CD4-positive, alpha-beta T cell treated with Interleukin-2 at 100 ng/mL for 4 hours (primary cell): Measurements from ENCODE around the gene ZNF574.
"Not testable (repeated sequence)": the region's sequence is repeated elsewhere in the genome, so short reads cannot be mapped to it uniquely, and the experiment has no call there.

ENCODE experiments used
- DNase-seq: peaks from one replicate; pipeline ENCODE4 v3.0.0-alpha.2; 2020; ENCODE audit warnings: low spot score

Gene ZNF574, protein sequence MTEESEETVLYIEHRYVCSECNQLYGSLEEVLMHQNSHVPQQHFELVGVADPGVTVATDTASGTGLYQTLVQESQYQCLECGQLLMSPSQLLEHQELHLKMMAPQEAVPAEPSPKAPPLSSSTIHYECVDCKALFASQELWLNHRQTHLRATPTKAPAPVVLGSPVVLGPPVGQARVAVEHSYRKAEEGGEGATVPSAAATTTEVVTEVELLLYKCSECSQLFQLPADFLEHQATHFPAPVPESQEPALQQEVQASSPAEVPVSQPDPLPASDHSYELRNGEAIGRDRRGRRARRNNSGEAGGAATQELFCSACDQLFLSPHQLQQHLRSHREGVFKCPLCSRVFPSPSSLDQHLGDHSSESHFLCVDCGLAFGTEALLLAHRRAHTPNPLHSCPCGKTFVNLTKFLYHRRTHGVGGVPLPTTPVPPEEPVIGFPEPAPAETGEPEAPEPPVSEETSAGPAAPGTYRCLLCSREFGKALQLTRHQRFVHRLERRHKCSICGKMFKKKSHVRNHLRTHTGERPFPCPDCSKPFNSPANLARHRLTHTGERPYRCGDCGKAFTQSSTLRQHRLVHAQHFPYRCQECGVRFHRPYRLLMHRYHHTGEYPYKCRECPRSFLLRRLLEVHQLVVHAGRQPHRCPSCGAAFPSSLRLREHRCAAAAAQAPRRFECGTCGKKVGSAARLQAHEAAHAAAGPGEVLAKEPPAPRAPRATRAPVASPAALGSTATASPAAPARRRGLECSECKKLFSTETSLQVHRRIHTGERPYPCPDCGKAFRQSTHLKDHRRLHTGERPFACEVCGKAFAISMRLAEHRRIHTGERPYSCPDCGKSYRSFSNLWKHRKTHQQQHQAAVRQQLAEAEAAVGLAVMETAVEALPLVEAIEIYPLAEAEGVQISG

DNA sequence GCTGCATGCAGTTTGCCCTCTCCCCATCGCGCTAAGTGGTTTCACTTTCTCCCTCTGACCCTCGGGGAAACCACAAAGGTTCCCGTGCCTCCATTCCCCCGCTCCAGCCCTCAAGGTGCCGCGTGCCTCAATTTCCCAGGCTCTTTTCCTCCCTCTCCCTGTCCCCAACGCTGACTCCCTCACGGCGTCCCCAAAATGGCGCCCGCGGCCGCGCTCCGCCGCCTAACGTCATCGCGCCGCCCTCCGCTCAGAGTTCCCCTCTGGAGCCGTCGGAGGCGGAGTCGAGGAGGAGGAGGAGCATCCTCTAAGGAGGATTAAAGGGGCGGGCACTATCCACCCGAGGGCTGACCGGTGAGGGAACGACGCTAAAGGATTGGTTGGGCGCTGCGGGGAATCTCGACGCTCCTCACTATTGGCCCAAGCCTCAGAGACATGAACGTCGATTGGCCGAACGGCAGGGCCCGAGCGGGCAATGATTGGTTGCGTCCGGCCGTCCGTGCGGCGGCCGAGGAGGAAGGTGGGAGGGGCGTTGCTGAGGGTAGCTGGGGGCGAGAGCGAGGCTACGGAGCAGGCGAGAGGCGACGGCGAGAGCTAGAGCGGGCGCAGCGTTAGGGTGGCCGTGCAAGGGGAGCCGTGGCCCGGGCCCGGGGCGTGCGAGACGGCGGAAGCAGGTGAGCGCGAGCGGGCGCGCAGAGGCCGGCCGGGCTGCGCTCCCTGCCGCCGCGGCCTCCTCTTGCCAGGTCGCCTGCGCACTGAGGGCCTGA, at the start of gene ZNF574:
Gene ZNF574 (plus strand): TSS at position 551 of the 764 bp plus-strand sequence. CDS start 2,441 bp downstream, outside the sequence.
- DNase-seq, result peak; percentile 99

DNA sequence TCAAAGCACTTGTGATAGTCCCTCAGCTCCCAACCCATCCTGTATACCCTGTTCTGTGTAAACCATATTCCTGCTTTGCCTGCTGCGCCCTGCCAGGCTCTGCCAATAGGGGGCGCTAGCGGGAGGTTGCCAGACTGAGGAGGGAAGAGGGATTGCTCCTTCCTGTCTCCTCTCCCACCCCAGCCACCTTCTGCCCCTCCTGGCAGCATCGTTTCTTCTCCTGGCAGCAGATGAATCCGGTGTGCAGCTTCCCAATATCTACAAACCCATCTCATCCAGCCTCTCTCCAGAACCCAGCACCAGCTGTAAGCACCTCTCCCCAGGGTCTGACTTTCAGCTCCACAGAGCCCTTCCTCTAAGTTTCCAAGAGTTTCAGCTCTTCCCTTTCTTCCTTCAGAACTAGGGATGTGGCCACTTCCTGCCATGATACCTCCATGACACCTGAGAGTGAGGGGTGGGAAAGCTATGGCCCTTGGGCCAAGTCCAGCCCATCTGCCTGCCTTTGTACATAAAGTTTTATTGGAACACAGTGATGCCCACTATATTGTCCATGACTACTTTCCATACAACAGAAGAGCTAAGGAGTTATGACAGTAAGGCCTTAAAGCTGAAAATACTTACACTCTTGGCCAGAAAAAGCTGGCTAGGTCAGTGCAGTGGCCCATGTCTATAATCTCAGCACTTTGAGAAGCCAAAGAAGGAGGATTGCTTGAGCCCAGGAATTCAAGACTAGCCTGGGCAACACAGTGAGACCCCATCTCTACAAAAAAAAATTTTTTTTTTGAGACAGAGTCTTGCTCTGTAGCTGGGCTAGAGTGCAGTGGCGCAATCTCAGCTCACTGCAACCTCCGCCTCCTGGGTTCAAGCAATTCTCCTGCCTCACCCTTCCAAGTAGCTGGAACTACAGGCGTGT, 47.4 kb upstream of the ZNF574 start:
- DNase-seq, result peak; percentile 6

DNA sequence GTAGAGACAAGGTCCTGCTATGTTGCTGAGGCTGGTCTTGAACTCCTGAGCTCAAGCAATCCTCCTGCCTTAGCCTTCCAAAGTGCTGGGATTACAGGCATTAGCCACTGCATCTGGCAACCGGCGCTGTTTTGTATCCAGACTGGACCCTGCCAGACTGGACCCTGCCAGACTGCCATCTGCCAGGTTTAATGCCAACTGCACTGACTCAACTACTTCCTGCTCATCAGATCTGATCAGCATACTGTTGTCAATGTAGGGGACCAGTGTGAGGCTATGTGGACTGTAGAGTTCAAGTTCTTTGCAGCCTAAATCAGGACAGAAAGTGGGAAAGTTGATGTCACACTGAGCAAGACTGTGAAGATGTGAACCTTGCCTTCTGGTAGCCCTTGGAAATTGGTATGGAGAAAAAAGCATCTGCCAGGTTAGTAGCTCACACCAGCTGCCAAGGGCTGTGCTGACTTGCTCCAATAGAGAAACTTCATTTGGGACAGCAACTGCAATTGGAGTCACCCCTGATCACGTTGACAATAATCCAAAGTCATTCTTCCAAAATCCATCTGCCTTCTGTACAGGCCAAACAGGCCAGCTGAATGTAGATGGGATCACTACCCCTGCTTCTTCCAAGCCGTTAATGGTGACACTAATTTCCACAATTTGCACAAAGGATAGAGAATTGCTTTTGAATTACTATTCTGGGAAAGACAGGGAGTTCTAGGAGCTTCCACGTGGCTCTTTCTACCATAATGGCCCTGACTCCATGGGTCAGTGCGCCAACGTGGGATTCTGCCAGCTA, 45.1 kb upstream of the ZNF574 start:
- DNase-seq, result no peak

DNA sequence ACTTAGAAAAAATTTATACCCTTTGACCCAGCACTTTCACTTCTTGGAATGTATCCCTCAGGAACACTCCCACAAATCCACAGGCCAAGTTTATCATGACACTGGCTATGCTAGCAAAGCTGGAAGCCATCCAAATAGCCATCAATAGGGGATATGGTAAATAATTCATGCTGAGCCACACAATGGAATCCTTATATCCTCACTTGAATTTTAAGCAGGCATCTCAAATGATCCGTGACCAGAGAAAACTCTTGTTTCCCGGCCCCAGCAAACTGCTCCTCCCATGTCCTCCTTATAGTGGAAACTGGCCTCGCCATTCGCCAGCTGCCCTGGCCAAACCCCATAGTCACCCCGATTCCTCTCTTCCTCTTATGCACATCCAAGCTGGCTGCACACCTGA, 43.5 kb upstream of the ZNF574 start:
- DNase-seq, result no peak

DNA sequence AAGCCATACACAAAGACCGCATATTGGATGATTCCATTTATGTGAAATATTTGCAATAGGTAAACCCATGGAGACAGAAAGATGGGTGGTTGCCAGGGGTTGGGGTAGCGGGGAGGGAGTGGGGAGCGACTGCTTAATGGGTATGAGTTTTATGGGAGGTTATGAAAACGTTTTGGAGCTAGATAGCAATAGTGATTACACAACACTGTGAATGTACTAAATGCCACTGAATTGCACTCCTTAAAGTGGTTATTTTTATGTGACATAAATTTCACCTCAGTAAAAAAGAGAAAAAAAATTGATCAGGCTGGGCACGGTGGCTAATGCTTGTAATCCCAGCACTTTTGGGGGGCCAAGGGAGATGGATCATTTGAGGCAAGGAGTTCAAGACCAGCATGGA, 42.6 kb upstream of the ZNF574 start:
- no peak for DNase-seq

DNA sequence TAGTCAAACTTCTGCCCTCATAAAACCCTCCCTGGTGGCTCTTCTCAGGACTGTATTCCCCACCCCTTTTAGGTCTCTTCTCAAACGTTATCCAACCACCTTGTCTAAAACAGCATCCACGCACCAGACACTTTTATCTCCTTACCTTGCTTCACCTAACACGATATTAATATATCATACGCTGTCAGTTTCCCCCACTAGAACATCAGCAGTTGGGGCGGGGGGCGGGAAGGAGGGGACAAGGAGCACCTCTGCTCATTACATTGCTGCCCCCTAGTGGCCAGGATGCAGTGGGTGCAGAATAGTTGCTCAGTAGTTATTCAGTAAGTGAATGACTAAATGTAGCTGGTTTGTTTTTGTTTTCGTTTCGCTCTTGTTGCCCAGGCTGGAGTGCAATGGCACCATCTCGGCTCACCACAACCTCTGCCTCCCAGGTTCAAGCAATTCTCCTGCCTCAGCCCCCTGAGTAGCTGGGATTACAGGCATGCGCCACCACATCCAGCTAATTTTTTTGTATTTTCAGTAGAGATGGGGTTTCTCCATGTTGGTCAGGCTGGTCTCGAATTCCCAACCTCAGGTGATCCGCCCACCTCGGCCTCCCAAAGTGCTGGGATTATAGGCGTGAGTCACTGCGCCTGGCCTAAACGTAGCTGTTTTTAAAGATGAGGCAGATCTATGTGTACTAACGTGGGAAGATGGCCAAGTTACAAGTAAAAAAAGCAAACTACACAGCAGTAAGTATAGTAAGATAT, 41.1 kb upstream of the ZNF574 start:
- DNase-seq, result peak; percentile 74

DNA sequence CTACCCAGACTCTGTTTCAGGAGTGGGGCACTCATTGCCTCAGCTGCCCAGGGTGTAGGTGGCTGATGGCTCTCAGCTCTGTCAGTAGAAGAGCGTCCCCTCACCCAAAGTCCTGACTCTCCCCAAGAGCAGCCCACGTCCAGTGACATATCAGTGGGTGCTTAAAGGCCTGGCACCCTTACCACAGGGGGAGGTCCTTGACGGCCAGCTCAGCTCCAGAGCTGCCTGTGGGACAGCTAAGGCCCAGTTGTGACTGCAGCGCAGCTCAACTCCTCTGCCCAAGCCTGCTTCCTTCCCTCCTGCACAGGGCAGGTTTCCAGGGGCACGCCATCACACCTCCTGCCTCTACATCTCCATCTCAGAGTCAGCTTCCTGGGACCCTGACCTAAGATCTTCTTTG, 38.3 kb upstream of the ZNF574 start:
- no peak for DNase-seq

DNA sequence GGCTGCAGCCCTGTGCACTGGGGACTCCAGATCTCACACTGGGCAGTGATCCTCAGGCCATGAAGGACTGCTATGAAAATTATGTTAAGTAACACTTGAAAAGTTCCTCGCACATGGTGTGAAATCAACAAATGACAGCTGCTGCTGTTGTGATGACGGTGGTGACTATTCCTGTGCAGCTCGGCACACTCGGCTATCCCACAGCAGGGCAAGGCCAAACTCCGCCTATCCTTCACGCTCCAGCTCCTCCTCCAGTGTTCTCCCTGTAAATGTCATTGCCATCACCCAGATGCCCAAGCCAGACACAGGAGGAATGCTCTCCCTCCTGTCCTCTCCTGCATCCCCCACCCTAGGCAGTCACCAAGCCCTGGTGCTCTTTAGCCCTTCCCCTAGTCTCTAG, 37.3 kb upstream of the ZNF574 start:
- DNase-seq, result no peak

DNA sequence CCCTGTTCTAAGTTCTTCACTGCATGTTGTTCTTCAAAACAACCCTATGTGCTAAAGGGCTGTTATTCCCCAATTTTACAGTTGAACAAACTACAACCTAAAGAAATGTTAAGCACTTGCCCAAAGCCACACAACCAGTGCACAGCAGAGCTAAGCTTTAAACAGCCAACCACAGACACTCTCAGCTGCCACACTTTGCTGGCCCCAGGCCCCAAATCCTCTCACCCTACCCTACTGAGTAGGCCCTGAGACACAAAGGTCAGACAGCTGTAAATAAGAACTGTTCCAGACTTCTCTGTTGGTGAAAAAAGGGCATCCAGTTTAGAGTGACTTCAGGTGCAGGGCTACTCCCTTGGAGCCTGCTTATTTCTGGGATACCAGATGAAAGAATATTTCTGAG, 35.9 kb upstream of the ZNF574 start:
- no peak for DNase-seq

DNA sequence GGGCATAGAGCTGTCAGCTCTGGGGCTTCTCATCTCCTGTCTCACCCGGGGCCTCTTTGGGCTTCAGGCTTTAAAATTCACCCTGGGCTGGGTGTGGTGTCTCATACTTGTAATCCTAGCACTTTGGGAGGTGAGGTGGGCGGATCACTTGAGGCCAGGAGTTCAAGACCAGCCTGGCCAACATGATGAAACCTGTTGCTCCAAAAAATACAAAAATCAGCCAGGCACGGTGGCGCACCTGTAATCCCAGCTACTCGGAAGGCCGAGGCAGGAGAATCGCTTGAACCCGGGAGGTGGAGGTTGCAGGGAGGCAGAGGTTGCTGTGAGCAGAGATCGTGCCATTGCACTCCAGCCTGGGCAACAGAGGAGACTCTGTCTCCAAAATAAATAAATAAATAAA, 35.5 kb upstream of the ZNF574 start:
- not testable (repeated sequence) for DNase-seq

DNA sequence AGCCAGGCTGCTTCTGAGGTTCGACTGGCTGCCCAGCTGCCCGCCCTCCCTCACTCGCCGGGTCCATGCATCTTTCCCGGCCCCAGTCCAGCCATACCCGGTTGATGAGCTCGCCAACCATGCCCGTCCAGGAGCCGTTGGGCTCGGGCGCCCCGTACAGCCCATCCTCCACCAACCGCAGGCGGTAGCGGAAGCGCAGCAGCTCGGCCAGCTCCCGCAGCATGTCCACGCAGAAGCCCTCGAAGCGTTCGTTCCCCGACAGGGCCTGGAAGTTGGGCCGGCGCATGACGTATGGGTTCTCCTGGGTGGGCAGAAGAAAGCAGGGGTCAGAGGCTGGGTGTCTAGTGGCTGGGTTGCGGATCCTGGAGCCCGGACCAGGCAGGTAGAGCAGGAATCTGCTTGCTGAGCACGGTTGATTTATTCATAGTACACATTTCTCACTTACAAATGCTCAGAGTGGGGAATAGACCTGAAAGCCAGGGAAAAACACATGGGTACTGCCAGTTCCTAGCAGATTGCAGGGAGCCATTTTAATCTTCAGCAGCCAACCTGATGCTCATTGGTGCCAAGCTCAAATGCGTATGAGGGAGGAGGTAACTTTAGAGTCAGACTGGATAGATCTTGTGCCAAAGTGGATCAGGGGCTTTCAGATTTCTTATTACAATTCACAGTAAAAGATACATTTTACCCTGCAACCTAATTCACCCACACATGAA, 33.4 kb upstream of the ZNF574 start:
- DNase-seq, result no peak

DNA sequence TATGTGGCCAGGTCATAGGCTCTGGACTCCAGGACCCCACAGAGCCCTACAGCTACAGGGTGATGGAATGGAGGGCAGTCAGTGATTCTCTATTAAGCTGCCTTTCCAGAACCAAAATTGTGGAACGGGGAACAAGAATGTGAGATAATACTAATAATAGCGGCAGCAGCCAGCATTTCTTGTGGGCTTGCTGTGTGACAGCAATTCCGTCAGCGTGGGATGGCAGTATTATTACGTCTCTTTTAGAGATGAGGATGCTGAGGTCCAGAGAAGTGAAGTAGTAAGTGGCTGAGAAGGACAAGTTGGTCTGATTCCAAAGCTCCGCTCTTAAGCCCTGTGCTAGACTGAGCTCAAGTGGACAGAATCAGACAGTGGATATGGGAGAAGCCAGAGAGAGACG, 30.4 kb upstream of the ZNF574 start:
- DNase-seq, result no peak

DNA sequence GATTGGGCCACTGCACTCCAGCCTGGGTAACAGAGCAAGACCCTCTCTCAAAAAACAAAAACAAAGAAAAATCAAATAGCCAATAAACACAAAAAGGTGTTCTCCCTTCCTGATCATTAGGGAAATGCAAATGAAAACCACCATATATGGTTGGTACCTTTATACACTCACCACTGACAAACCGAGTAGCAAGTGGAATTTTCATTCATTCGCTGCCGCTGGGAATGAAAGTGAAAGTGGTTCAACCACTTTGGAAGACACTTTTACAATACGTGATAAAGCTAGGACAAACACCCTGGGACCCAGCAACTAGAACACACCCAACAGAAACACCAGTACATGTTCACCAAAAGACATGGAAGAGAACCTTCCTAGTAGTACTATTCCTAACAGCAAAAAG, 27.0 kb upstream of the ZNF574 start:
- peak; percentile 14 for DNase-seq

DNA sequence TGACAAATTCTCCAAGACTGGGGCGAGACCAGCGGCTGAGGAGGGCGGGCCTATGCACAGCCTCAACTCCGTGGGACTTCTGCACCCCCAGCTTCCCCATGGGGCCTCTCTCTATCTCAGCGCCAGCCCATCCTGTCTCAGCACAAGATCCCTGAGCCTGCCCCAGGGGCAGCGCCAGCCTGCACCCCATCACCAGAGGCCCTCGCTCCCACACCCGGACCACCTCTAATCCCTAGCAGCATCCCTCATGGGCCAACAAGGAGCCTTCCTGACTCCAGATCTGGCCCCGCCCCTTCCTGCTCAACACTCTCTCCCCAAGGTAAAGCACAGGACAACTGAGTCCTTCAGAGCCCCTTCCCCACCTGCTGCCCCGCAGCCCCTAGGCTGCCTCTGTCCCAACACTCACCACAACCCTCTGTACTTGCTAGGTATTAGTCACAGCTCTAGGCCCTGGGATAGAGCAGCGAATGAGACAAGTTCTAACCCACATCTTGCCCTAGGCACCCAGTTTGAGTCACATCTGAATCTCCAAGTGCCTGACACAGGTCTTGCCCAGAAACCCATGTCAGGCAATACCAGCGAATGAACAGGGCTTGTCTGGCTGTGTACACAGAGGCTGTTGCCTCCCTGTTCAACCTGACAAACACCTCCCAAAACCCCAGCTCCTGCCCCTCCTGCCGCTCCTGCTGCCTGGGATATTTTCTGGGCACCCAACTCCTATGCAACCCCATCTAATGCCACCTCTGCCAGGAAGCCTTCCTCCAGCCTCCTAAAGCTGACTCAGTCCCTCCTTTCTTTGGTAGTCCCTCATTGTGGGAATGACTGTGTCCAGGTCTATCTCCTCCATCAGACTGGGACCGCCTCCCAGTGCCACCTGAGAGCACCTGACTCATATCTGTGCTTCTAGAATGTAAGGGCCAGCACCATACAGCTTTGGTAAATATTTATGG, 24.5 kb upstream of the ZNF574 start:
- DNase-seq, result no peak

DNA sequence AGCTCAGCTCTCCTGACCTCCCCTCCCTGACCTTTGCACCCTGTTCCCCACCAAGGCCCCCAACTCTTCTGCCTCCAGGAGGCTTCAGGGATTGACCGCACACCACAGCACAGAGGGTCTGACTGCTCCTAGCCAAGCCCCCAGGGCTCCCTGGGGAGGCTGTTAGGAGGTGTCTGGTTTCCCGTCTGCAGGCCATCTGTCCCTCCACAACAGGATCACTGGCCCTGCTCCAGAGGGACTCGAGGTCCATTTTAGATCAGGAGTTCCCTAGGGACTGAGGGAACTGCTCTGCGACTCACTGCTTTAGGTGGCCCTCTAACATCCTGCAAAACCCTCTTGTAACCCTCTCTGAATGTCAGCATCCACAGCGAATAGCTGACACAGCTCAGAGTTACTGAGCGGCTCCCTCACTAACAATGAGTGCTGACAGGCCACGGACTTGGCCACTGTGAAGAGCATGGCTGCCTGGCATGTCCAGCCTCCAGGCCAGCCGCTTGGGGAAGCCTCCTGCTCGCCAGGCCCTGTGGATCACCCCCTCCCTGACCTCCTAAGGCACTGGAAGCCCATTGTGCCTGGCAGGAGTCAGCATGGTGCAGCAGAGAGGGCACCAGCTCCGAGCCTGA, 23.6 kb upstream of the ZNF574 start:
- DNase-seq, result no peak

DNA sequence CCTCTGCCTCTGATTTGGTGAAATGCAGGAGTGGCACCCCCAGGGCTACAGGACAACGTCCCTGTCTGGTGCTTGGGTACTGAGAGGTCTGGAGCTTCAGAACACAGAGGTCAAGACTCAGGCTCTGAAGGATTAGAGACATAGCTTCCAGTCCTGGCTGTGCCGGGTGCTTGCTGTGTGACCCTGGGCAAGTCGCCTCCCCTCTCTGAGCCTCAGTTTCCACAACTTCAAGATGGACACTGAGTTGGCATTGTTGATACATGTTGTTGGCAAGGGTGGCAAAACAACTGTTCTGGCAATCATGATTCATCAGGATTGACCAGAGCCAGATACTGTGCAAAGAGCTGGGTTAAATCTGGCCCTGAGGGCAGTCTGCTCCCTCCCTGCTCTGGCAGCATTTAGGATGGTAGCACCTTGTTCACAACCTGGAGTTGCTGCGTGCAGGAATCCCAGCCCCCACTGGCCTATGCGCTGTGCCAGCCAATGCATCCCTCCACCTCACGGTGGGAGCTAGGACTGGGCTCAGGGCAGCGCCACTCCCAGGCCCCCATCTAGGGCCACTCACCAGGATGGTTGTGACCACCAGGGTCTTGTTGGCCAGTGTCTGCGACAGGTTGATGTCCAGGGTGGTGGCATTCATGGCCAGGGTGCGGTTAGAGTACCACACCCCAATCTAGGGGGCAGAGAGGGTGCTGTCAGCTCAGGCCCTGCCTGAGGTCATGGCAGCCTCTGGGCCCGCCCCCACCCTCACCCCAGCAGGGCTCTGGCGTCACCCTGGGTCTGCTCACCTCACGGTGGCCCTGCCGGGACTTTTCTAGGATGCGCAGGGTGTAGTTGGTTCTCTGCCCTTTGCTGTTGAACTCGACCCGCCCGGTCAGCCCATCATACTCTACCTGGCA, 22.7 kb upstream of the ZNF574 start:
- DNase-seq, result no peak
